ENCODE data around the gene SYNDIG1.

DNA sequence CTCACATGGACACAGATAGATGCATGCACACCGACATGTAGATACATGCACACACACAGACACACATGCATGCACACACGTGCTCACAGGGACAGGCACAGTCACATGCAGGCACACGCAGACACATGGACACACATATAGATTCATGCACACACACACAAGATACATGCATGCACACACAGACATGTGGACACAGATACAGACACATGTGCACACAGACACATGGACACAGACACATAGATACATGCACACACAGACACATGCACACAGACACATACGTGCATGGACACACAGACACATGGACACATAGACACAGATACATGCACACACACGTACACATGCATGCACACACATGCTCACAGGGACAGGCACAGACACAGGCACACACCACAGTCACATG, 19.8 kb downstream of the SYNDIG1 start:
- no peak for TF ChIP-seq CTCF (conservative IDR thresholded peaks at IDR 0.05; ENCODE audit: low read depth, low read length)
- TF ChIP-seq RAD21 (IDR thresholded peaks at IDR 0.05; ENCODE audit: low read length), result no peak
- TF ChIP-seq POLR2A (IDR thresholded peaks at IDR 0.05; ENCODE audit: low read depth, low read length), result no peak
- no peak for TF ChIP-seq MAZ (IDR thresholded peaks at IDR 0.05; ENCODE audit: borderline replicate concordance, low read depth, low read length)
- no peak for TF ChIP-seq CHD1 (IDR thresholded peaks at IDR 0.05; ENCODE audit: low read depth, low read length)
- TF ChIP-seq ELK1 (IDR thresholded peaks at IDR 0.05; ENCODE audit: borderline replicate concordance, low read depth, low read length), result no peak
- TF ChIP-seq SMC3 (IDR thresholded peaks at IDR 0.05; ENCODE audit: low read depth, low read length), result no peak

All from IMR-90 (cell line).